HEK293 (cell line): Measurements from ENCODE around the gene AK1.

ENCODE experiments used
- CTCF ChIP-seq: fragments of 450-650 bp; formaldehyde crosslinking; IDR thresholded peaks from 2 replicates; pipeline ENCODE4 v1.5.1; 2016; ENCODE audit warnings: missing biosample characterization, missing genetic modification characterization
- TSHZ1 ChIP-seq: fragments of 450-650 bp; formaldehyde crosslinking; IDR thresholded peaks from 2 replicates; pipeline ENCODE4 v1.5.1; 2016; ENCODE audit warnings: missing biosample characterization, missing genetic modification characterization, borderline replicate concordance
- ZEB2 ChIP-seq: fragments of 450-650 bp; formaldehyde crosslinking; IDR thresholded peaks from 2 replicates; pipeline ENCODE4 v1.5.1; 2016; ENCODE audit warnings: missing biosample characterization, missing genetic modification characterization
- ZNF449 ChIP-seq: fragments of 450-650 bp; formaldehyde crosslinking; IDR thresholded peaks from 2 replicates; pipeline ENCODE4 v1.5.1; 2017; ENCODE audit warnings: missing biosample characterization, mild to moderate bottlenecking, missing genetic modification characterization, moderate library complexity
- ZNF704 ChIP-seq: fragments of 450-650 bp; formaldehyde crosslinking; IDR thresholded peaks from 2 replicates; pipeline ENCODE4 v1.5.1; 2016; ENCODE audit warnings: missing biosample characterization, missing genetic modification characterization
- TF ChIP-seq, protein P1 (sequence below): fragments of 450-650 bp; formaldehyde crosslinking; IDR thresholded peaks from 2 replicates; pipeline ENCODE4 v1.5.1; 2017; ENCODE audit warnings: missing biosample characterization, missing genetic modification characterization

- TF ChIP-seq CTCF (tag by site-specific recombination) (no peak), ZNF449 (tag by site-specific recombination) (no peak), TSHZ1 (tag by site-specific recombination) (no peak), ZEB2 (no peak), ZNF704 (tag by site-specific recombination) (no peak)
- TF ChIP-seq, protein P1, sequence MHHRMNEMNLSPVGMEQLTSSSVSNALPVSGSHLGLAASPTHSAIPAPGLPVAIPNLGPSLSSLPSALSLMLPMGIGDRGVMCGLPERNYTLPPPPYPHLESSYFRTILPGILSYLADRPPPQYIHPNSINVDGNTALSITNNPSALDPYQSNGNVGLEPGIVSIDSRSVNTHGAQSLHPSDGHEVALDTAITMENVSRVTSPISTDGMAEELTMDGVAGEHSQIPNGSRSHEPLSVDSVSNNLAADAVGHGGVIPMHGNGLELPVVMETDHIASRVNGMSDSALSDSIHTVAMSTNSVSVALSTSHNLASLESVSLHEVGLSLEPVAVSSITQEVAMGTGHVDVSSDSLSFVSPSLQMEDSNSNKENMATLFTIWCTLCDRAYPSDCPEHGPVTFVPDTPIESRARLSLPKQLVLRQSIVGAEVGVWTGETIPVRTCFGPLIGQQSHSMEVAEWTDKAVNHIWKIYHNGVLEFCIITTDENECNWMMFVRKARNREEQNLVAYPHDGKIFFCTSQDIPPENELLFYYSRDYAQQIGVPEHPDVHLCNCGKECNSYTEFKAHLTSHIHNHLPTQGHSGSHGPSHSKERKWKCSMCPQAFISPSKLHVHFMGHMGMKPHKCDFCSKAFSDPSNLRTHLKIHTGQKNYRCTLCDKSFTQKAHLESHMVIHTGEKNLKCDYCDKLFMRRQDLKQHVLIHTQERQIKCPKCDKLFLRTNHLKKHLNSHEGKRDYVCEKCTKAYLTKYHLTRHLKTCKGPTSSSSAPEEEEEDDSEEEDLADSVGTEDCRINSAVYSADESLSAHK, result no peak
Observed at GRCh38 chr9:127912296-127912695, 34.8 kb upstream of the AK1 start.
